Bronchial epithelial cell (primary cell): Measurements from ENCODE around the gene FAM229A. TPM values are rescaled to one million over a fixed set of nuclear protein-coding genes. Genes with fewer than 3 reads are reported as not detected.
"Not testable (repeated sequence)": the region's sequence is repeated elsewhere in the genome, so short reads cannot be mapped to it uniquely, and the experiment has no call there.

ENCODE experiments used
- DNase-seq: peaks from one replicate; pipeline ENCODE4 v3.0.0-alpha.2; 2010; ENCODE audit warnings: low read depth
- FAIRE-seq: peaks from 2 replicates; lab custom pipeline; 2011; peaks lifted over from hg19 to GRCh38; lab: Jason Lieb, UNC
- H3K27me3 ChIP-seq: 2 replicates; pipeline ENCODE4 v1.5.1; 2011; ENCODE audit warnings: low read length; ENCODE audit not compliant: control insufficient read depth, insufficient read depth
- H3K36me3 ChIP-seq: 2 replicates; pipeline ENCODE4 v1.5.1; 2011; ENCODE audit warnings: low read length; ENCODE audit not compliant: control insufficient read depth, insufficient read depth
- H3K4me3 ChIP-seq: 2 replicates; pipeline ENCODE4 v1.5.1; 2011; ENCODE audit warnings: mild to moderate bottlenecking, low read depth, low read length, control low read depth
- total RNA-seq: library from RNA; depleted of rRNA; stranded (reverse); fragments of >200 nt; gene quantifications from 2 replicates; pipeline ENCODE4 v1.2.1, GENCODE V29; 2014
- TF ChIP-seq, protein P1 (sequence below): IDR thresholded peaks from 2 replicates; pipeline ENCODE4 v1.5.1; 2011; ENCODE audit warnings: mild to moderate bottlenecking, moderate library complexity, low read length, control low read depth, inconsistent platforms; ENCODE audit not compliant: insufficient read depth, severe bottlenecking

The FAM229A gene
- total RNA-seq, 1 donor from 2014 or later, result 0.26 TPM

DNA sequence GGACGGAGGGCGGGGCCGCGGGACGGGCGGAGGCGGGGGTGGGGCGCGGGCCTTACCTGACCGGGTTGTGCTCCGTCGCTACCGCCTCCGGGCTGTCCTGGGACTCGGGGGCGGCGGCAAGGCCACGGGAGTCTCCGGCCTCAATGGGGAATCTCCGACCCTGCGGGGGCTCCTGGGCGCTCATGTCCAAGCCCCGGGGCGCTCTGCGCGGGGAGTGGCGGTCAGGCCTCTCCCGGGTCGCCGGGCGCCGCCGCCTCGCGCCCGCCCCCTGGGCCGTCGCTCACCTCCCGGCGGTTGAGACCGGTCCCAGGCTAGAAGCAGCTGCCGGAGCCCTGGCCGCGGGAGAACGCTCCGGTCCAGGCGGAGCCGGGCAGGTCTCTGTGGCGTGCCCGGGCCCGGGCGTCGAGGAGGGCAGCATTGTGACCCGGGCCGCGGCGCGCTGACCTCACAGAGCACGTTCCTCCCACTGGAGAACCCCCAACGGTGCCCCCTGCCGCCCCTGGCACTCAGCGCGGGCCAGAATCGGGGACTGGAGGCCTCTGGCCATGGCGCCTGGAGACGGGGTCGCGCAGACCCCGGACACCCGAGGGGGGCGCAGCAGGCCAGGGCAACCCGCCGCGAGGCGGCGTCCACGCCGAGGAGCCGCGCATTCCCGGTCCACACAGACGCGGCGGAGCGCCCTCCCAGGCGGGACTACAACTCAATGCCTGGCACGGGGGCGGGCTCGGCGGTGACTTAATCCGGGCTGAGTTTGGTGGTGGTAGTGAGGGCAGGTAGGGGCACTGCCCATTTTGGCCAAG is 411 bp downstream of the FAM229A start:
- TF ChIP-seq, protein P1, sequence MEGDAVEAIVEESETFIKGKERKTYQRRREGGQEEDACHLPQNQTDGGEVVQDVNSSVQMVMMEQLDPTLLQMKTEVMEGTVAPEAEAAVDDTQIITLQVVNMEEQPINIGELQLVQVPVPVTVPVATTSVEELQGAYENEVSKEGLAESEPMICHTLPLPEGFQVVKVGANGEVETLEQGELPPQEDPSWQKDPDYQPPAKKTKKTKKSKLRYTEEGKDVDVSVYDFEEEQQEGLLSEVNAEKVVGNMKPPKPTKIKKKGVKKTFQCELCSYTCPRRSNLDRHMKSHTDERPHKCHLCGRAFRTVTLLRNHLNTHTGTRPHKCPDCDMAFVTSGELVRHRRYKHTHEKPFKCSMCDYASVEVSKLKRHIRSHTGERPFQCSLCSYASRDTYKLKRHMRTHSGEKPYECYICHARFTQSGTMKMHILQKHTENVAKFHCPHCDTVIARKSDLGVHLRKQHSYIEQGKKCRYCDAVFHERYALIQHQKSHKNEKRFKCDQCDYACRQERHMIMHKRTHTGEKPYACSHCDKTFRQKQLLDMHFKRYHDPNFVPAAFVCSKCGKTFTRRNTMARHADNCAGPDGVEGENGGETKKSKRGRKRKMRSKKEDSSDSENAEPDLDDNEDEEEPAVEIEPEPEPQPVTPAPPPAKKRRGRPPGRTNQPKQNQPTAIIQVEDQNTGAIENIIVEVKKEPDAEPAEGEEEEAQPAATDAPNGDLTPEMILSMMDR, result peak; percentile 60
- DNase-seq (peak; percentile 17), FAIRE-seq (no peak)
- H3K27me3 ChIP-seq, result no peaks in the 10 kb centered on the region
- peak overlapping the region; percentile 40 for H3K4me3 ChIP-seq
- H3K36me3 ChIP-seq, result peaks cover 1% of the 10 kb centered on the region

GRCh38 chr1:32361308-32361673 is 994 bp downstream of the FAM229A start:
- TF ChIP-seq, protein P1, result no peak
- DNase-seq, result no peak
- peaks cover 1% of the 10 kb centered on the region for H3K36me3 ChIP-seq
- H3K4me3 ChIP-seq, result peak overlapping the region; percentile 40
- no peaks in the 10 kb centered on the region for H3K27me3 ChIP-seq
- no peak for FAIRE-seq

DNA sequence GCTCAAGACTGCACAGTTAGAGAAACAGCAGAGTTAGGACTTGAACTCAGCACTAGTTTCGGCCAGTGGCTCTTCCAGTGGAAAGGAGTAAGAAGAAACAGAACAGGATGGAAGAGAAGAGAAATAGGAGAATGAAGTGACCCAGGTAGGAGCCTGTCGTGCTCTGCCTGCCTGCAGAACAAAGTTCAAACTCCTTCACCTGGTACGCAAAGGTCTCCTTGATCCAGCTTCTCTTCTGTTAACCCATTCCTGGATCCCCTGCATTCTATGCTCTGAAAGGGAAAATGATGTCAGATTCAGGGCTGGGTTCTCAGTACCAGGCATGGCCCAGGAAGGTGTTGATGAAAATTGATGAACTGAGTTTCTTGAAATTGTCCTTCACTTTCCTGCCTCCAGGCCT is 3.9 kb downstream of the FAM229A start:
- FAIRE-seq (no peak), DNase-seq (no peak)
- Histone ChIP-seq H3K4me3 (no peak overlapping the region), H3K27me3 (no peaks in the 10 kb centered on the region), H3K36me3 (no peaks in the 10 kb centered on the region)
- TF ChIP-seq, protein P1, result no peak

DNA sequence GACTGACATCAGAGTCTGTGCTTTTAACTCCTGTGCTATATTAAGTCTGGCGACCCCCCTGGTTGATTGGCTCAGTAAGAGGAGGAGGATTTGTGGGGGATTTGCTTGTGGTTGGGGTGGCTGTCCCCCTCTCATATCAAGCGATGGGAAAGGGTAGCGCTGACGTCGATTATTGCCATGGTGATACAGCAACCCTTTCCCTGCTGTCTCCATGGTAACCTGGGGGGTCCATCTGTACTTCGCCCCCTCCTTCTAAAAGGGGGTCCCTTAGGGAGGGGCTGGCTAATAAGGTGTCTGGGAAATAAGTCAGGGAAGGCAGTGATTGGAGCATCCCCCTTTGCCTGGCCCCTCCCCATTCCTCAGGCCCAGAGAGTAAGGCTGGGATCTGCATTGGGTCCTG is 4.7 kb downstream of the FAM229A start:
- FAIRE-seq, result peak; percentile 7
- no peaks in the 10 kb centered on the region for H3K36me3 ChIP-seq
- no peak for DNase-seq
- H3K4me3 ChIP-seq, result no peak overlapping the region
- TF ChIP-seq, protein P1, result no peak
- no peaks in the 10 kb centered on the region for H3K27me3 ChIP-seq

DNA sequence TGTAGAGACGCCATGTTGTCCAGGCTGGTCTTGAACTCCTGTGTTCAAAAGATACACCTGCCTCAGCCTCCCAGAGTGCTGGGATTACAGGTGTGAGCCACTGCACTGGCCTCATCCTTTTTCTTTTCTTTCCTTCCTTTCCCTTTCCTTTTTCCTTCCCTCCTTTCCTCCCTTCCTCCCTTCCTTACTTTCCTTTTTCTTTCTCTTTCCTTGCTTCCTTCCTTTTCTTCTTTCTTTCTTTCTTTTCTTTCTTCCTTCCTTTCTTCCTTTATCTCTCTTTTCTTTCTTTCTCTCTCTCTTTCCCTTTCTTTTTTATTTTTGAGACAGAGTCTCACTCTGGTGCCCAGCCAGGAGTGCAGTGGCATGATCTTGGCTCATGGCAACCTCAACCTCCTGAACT is 5.8 kb downstream of the FAM229A start:
- TF ChIP-seq, protein P1, result no peak
- H3K4me3 ChIP-seq, result no peak overlapping the region
- no peaks in the 10 kb centered on the region for H3K27me3 ChIP-seq
- DNase-seq (no peak), FAIRE-seq (no peak)
- H3K36me3 ChIP-seq, result no peaks in the 10 kb centered on the region

GRCh38 chr1:32355778-32356177 is 6.5 kb downstream of the FAM229A start:
- not testable (repeated sequence) for DNase-seq, H3K27me3 ChIP-seq, H3K36me3 ChIP-seq, FAIRE-seq, H3K4me3 ChIP-seq
